HG03520 (cell line): ENCODE results near the gene GLS.

Source experiments
- ATAC-seq: cut with Tn5 transposase; IDR thresholded peaks from one replicate; pipeline ENCODE4 v1.9.1; 2021; ENCODE audit warnings: mild to moderate bottlenecking, moderate library complexity; ENCODE audit not compliant: unreplicated experiment

Gene GLS

GRCh38 chr2:191010887-191011885 is 130.6 kb downstream of the GLS start:
- no peak for ATAC-seq

- ATAC-seq, result no peak
Observed at GRCh38 chr2:191012346-191012745, 131.7 kb downstream of the GLS start.

- no peak for ATAC-seq
Observed at GRCh38 chr2:191012845-191013681, 132.4 kb downstream of the GLS start.

- ATAC-seq, result no peak
Observed at GRCh38 chr2:191013682-191013931, 133.0 kb downstream of the GLS start.

- ATAC-seq, result peak; percentile 78
Observed at GRCh38 chr2:191013932-191014652, 133.5 kb downstream of the GLS start, which contains the start of gene STAT1. Gene STAT1, minus strand, starts transcription at chr2:191014171. Its CDS starts 4,168 bp downstream, at chr2:191010003.

- peak; percentile 4 for ATAC-seq
Observed at GRCh38 chr2:191014653-191015020, 134.0 kb downstream of the GLS start.
